Esophagus squamous epithelium (tissue), 5 donors: ENCODE data around the gene BMP10. TPM values are rescaled to one million over a fixed set of nuclear protein-coding genes. Genes with fewer than 3 reads are reported as not detected.

Experiments
- DNase-seq: peaks from one replicate; lab custom pipeline; 2025; lab: John Stamatoyannopoulos, UW
- H3K27ac ChIP-seq, 4 donors: fragments of 200-600 bp; sonication (generic); one replicate each; pipeline ENCODE4 v1.5.1; 2016 to 2019; ENCODE audit warnings: mild to moderate bottlenecking in 1 of 4
- H3K27me3 ChIP-seq, 4 donors: fragments of 200-600 bp; sonication (generic); 1 replicate in 3 of 4; 2 replicates in 1 of 4; pipeline versions ENCODE4 v1.5.1 to v1.6.0; 2017 to 2021; ENCODE audit warnings: antibody characterized with exemption in 1 of 4
- H3K36me3 ChIP-seq, 3 donors: fragments of 200-600 bp; sonication (generic); one replicate each; pipeline ENCODE4 v1.5.1; 2016 to 2019
- H3K4me1 ChIP-seq, 3 donors: fragments of 200-600 bp; sonication (generic); one replicate each; pipeline ENCODE4 v1.5.1; 2017 to 2019
- H3K4me3 ChIP-seq, 4 donors: fragments of 200-600 bp; sonication (generic); 1 replicate in 3 of 4; 2 replicates in 1 of 4; pipeline ENCODE4 v1.5.1; 2016 to 2019; ENCODE audit warnings: mild to moderate bottlenecking in 2 of 4, moderate library complexity in 1 of 4
- H3K9me3 ChIP-seq, 3 donors: fragments of 200-600 bp; sonication (generic); one replicate each; pipeline ENCODE4 v1.5.1; 2016 to 2019
- POLR2A ChIP-seq, 4 donors: fragments of 450-650 bp; IDR thresholded peaks; one replicate each; pipeline ENCODE4 v1.6.1; 2017; ENCODE audit warnings: antibody characterized with exemption in 4 of 4, mild to moderate bottlenecking in 4 of 4, moderate library complexity in 3 of 4
- WGBS, 2 donors: methylation state at CpG; one replicate each; pipeline ENCODE4 v1.1.5; 2018; 5-methylcytosine and 5-hydroxymethylcytosine counted together
- intact Hi-C: fragments of 100-400 bp; cut with DNase I; formaldehyde crosslinking; loops from one replicate; pipeline ENCODE4 v1.15.0; 2022
- total RNA-seq, 4 donors: library from RNA; depleted of rRNA; stranded (reverse); fragments of >200 nt; gene quantifications; one replicate each; pipeline ENCODE4 v1.1.0, GENCODE V29; 2016
- TF ChIP-seq, protein P1 (sequence below), 6 experiments: fragments of 450-650 bp in 4 of 6; fragments of 200-600 bp in 2 of 6; sonication (generic) in 2 of 6; IDR thresholded peaks; one replicate each; pipeline ENCODE4 v1.5.1; 2016 to 2019; ENCODE audit warnings: antibody characterized with exemption in 6 of 6, mild to moderate bottlenecking in 4 of 6, moderate library complexity in 4 of 6
- donor health status: DM: yes; HTN: yes; CAD: no.

Gene BMP10
- total RNA-seq, 4 donors from 2014 or later = not detected

DNA sequence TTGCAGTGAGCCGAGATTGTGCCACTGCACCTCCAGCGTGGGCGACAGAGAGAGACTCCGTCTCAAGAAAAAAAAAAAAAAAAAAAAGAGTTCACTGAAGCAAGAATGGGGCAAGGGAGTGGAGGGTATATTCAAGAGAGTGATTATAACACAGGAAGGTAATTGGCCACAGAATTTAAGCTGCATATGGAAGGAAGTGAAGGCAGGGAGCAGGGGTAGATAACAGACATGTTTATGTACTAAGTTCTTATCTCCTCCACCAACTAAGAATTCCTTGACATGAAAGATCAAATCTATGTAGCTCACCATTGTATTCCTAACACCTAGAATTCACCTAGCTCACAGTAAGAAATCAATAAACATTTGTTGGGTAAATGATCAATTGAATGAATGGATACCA is 44.2 kb upstream of the BMP10 start:
- intact Hi-C loops = no loop called here
- H3K27ac ChIP-seq = no peak overlapping the region
- peaks cover 0 to 14% (median 0%) of the 10 kb centered on the region in 3 donors for H3K4me1 ChIP-seq
- no peaks in the 10 kb centered on the region for H3K27me3 ChIP-seq
- no peaks in the 10 kb centered on the region for H3K9me3 ChIP-seq
- H3K36me3 ChIP-seq = no peaks in the 10 kb centered on the region
- TF ChIP-seq, protein P1, sequence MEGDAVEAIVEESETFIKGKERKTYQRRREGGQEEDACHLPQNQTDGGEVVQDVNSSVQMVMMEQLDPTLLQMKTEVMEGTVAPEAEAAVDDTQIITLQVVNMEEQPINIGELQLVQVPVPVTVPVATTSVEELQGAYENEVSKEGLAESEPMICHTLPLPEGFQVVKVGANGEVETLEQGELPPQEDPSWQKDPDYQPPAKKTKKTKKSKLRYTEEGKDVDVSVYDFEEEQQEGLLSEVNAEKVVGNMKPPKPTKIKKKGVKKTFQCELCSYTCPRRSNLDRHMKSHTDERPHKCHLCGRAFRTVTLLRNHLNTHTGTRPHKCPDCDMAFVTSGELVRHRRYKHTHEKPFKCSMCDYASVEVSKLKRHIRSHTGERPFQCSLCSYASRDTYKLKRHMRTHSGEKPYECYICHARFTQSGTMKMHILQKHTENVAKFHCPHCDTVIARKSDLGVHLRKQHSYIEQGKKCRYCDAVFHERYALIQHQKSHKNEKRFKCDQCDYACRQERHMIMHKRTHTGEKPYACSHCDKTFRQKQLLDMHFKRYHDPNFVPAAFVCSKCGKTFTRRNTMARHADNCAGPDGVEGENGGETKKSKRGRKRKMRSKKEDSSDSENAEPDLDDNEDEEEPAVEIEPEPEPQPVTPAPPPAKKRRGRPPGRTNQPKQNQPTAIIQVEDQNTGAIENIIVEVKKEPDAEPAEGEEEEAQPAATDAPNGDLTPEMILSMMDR (IDR thresholded peaks at IDR 0.05) = no peak
- TF ChIP-seq POLR2A (IDR thresholded peaks at IDR 0.05) = no peak
- H3K4me3 ChIP-seq = no peak overlapping the region
- DNase-seq = no peak
- 85 to 86% methylated on average over 4 of the region's 4 CpGs for WGBS, 2 donors

DNA sequence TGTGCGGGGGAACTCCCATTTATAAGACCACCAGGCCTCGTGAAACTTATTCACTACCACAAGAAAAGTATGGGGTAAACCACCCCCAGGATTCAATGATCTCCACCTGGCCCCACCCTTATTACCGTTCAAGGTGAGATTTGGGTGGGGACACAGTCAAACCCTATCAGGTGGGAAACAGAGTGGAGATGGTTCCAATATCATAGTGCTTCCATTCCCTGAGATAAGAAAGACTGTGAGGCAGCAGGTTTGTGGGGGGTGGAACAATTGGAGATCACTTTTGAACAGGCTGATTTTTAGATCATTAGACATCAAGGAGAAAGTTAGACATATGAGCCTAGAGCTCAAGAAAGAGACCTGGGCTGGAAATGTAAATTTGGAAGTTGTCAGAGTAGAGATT is 42.2 kb upstream of the BMP10 start:
- no peak overlapping the region for H3K27ac ChIP-seq
- TF ChIP-seq POLR2A (IDR thresholded peaks at IDR 0.05) = no peak
- TF ChIP-seq, protein P1 (IDR thresholded peaks at IDR 0.05) = no peak
- WGBS, 2 donors = 81 to 97% methylated on average over 3 of the region's 3 CpGs
- H3K9me3 ChIP-seq = no peaks in the 10 kb centered on the region
- no peak overlapping the region for H3K4me3 ChIP-seq
- no peaks in the 10 kb centered on the region for H3K27me3 ChIP-seq
- no peaks in the 10 kb centered on the region for H3K36me3 ChIP-seq
- DNase-seq = no peak
- intact Hi-C loops = loop anchor here (5.0 kb wide), 1 partner anchor 161 kb away; no protein-coding TSS in a partner anchor
- peaks cover 6 to 29% (median 12%) of the 10 kb centered on the region in 3 donors for H3K4me1 ChIP-seq

DNA sequence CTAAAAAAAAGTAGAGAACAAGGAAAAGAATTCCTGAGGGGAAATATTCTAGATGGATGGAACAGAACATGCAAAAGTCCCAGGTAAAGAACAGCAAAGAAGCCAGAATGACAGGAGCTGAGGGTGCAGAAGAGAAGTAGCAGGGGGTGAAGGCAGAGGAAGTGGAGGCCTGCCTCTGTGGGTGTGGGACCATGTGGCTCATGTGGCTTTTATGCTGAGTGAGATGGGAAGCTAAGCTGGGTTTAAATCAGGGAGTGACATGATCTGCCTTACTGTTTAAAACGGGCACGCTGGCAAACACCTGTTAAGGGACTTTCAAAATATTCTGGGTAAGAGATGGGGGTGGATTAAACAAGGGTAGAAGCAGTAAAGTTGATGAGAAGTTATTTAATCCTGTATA is 41.5 kb upstream of the BMP10 start:
- WGBS, 2 donors = 32 to 44% methylated on average over 2 of the region's 2 CpGs
- Histone ChIP-seq H3K9me3 (no peaks in the 10 kb centered on the region), H3K4me3 (no peak overlapping the region), H3K27me3 (no peaks in the 10 kb centered on the region), H3K27ac (no peak overlapping the region), H3K4me1 (peaks cover 11 to 35% (median 17%) of the 10 kb centered on the region in 3 donors), H3K36me3 (no peaks in the 10 kb centered on the region)
- intact Hi-C loops = loop anchor here (5.0 kb wide), 1 partner anchor 160 kb away; no protein-coding TSS in a partner anchor
- DNase-seq = no peak
- no peak for TF ChIP-seq POLR2A (IDR thresholded peaks at IDR 0.05)
- TF ChIP-seq, protein P1 (IDR thresholded peaks at IDR 0.05) = no peak

DNA sequence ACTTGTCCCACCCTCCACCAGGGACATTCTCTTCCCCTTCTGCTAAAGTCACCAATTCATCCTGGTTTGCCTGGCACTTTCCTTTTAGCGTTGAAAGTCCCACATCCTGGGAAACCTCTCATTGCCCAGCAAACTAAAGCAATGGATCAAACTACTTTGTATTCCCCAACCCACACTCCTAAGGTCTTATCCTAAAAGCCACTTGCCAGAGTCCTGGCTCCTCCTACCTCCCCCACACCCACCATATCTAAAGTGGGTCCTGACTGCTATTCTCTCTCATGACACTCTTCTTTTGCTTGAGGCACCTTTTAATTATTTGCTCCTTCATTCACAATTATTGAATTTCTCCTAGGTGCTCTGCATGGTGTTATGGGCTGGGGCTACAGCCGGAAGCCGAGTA is 40.9 kb upstream of the BMP10 start:
- TF ChIP-seq, protein P1 (IDR thresholded peaks at IDR 0.05) = no peak
- no peak for TF ChIP-seq POLR2A (IDR thresholded peaks at IDR 0.05)
- no peaks in the 10 kb centered on the region for H3K36me3 ChIP-seq
- H3K27ac ChIP-seq = no peak overlapping the region
- H3K4me1 ChIP-seq = peaks cover 11 to 36% (median 17%) of the 10 kb centered on the region in 3 donors
- 86 to 91% methylated on average over 3 of the region's 3 CpGs for WGBS, 2 donors
- no peaks in the 10 kb centered on the region for H3K9me3 ChIP-seq
- intact Hi-C loops = loop anchor here (5.0 kb wide), 1 partner anchor 160 kb away; no protein-coding TSS in a partner anchor
- DNase-seq = no peak
- no peak overlapping the region for H3K4me3 ChIP-seq
- H3K27me3 ChIP-seq = no peaks in the 10 kb centered on the region

DNA sequence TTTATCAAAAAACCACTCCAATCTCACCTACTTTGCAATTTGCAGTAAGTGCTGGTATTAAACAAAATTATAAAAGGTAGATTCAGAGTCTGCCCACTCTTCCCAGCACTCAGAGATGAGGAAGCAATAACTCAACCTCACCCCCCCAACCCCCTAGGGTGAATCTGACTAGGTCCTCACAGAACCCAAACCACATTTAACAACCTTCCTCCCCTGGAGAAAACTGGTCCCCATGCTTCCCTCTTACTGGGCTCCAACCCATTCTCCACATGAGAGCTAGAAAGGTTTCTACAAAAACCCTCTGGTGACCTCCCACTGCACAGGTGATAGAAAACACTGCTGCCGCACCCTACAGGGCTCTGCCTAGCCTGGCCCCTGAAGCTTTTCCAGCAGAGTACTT is 40.5 kb upstream of the BMP10 start:
- Histone ChIP-seq H3K4me3 (no peak overlapping the region), H3K4me1 (peaks cover 11 to 32% (median 17%) of the 10 kb centered on the region in 3 donors), H3K36me3 (no peaks in the 10 kb centered on the region), H3K27ac (no peak overlapping the region), H3K27me3 (no peaks in the 10 kb centered on the region), H3K9me3 (no peaks in the 10 kb centered on the region)
- intact Hi-C loops = loop anchor here (5.0 kb wide), 1 partner anchor 159 kb away; no protein-coding TSS in a partner anchor
- no peak for TF ChIP-seq POLR2A (IDR thresholded peaks at IDR 0.05)
- TF ChIP-seq, protein P1 (IDR thresholded peaks at IDR 0.05) = no peak
- DNase-seq = no peak
- 75 to 92% methylated on average over 1 of the region's 1 CpG for WGBS, 2 donors
